GM23338 (cell line): ENCODE measurements around the gene ACRBP. TPM values are rescaled to one million over a fixed set of nuclear protein-coding genes. Genes with fewer than 3 reads are reported as not detected.

ENCODE experiments used
- ATAC-seq: fragments of 200-7000 bp; cut with Tn5 transposase; 3 replicates; pipeline ENCODE4 v1.9.1; 2020
- DNase-seq: peaks from one replicate; pipeline ENCODE4 v3.0.0-alpha.2; 2015; ENCODE audit warnings: low spot score
- H2AFZ ChIP-seq: fragments of 200-600 bp; sonication (generic); 2 replicates; pipeline ENCODE4 v1.8.0; 2016; ENCODE audit warnings: antibody characterized with exemption, mild to moderate bottlenecking, moderate library complexity
- H3F3A ChIP-seq: fragments of 200-600 bp; sonication (generic); replicated peaks from 2 replicates; pipeline ENCODE4 v1.8.0; 2017; ENCODE audit warnings: antibody characterized with exemption, mixed run types, low read depth
- H3K27ac ChIP-seq: fragments of 200-600 bp; sonication (generic); 2 replicates; pipeline ENCODE4 v1.6.1; 2016; ENCODE audit warnings: low read depth
- H3K27me3 ChIP-seq: fragments of 200-600 bp; sonication (generic); 2 replicates; pipeline ENCODE4 v1.8.0; 2016; ENCODE audit warnings: mild to moderate bottlenecking, mixed run types, moderate library complexity; ENCODE audit not compliant: insufficient read depth
- H3K36me3 ChIP-seq: fragments of 200-600 bp; sonication (generic); 2 replicates; pipeline ENCODE4 v1.8.0; 2016; ENCODE audit warnings: mild to moderate bottlenecking; ENCODE audit not compliant: insufficient read depth
- H3K4me1 ChIP-seq: fragments of 200-600 bp; sonication (generic); 2 replicates; pipeline ENCODE4 v1.8.0; 2016; ENCODE audit warnings: mild to moderate bottlenecking, moderate library complexity; ENCODE audit not compliant: insufficient read depth
- H3K4me2 ChIP-seq: fragments of 200-600 bp; sonication (generic); 2 replicates; pipeline ENCODE4 v1.7.1; 2017; ENCODE audit warnings: mixed run types
- H3K4me3 ChIP-seq: fragments of 200-600 bp; sonication (generic); 2 replicates; pipeline ENCODE4 v1.6.1; 2016; ENCODE audit warnings: mixed run types
- H3K79me2 ChIP-seq: fragments of 200-600 bp; sonication (generic); replicated peaks from 2 replicates; pipeline ENCODE4 v1.8.0; 2017; ENCODE audit warnings: mild to moderate bottlenecking; ENCODE audit not compliant: insufficient read depth
- H3K9me2 ChIP-seq: fragments of 200-600 bp; sonication (generic); 2 replicates; pipeline ENCODE4 v1.8.0; 2017; ENCODE audit not compliant: insufficient read depth
- H4K20me1 ChIP-seq: fragments of 200-600 bp; sonication (generic); replicated peaks from 2 replicates; pipeline ENCODE4 v1.8.0; 2017; ENCODE audit warnings: mild to moderate bottlenecking; ENCODE audit not compliant: insufficient read depth
- H3K27ac Mint-ChIP-seq: 2 replicates; pipeline ENCODE4 v1.8.0; 2020; ENCODE audit warnings: inconsistent platforms, mild to moderate bottlenecking, moderate library complexity, mixed read lengths
- H3K27me3 Mint-ChIP-seq: 3 replicates; pipeline ENCODE4 v1.8.0; 2022; ENCODE audit warnings: low read depth, mild to moderate bottlenecking, moderate library complexity, mixed read lengths, inconsistent platforms; ENCODE audit not compliant: insufficient read depth, poor library complexity
- H3K36me3 Mint-ChIP-seq: 3 replicates; pipeline ENCODE4 v1.8.0; 2021; ENCODE audit warnings: low read depth, mild to moderate bottlenecking, inconsistent platforms, moderate library complexity, mixed read lengths
- H3K4me1 Mint-ChIP-seq: 3 replicates; pipeline ENCODE4 v1.8.0; 2020; ENCODE audit warnings: mild to moderate bottlenecking, inconsistent platforms, mixed read lengths
- H3K4me3 Mint-ChIP-seq: 3 replicates; pipeline ENCODE4 v1.8.0; 2021; ENCODE audit warnings: moderate library complexity, mild to moderate bottlenecking, inconsistent platforms, mixed read lengths
- H3K9me3 Mint-ChIP-seq: 3 replicates; pipeline ENCODE4 v1.8.0; 2020; ENCODE audit warnings: moderate library complexity, mild to moderate bottlenecking, inconsistent platforms, mixed read lengths
- CREB1 ChIP-seq: fragments of 250-450 bp; sonication (Bioruptor Pico); IDR thresholded peaks from 2 replicates; pipeline ENCODE4 v1.5.0; 2020; ENCODE audit warnings: low read depth, mild to moderate bottlenecking, moderate library complexity
- CTCF ChIP-seq, 2 experiments: fragments of 200-600 bp in 1 of 2; sonication (generic) in 1 of 2; conservative IDR thresholded peaks; 2 replicates each; pipeline versions ENCODE4 v1.5.1 to v1.6.1; 2016 to 2017; ENCODE audit warnings: antibody characterized with exemption in 2 of 2, low read depth in 2 of 2, mild to moderate bottlenecking in 2 of 2, moderate library complexity in 1 of 2
- ETS1 ChIP-seq: IDR thresholded peaks from 2 replicates; pipeline ENCODE4 v1.6.1; 2016; ENCODE audit warnings: antibody characterized with exemption
- EZH2 ChIP-seq: fragments of 200-600 bp; sonication (generic); IDR thresholded peaks from one replicate; pipeline ENCODE4 v1.8.0; 2017; ENCODE audit warnings: antibody characterized with exemption, mild to moderate bottlenecking, low read depth; ENCODE audit not compliant: unreplicated experiment
- EZH2phosphoT487 ChIP-seq: fragments of 200-600 bp; sonication (generic); IDR thresholded peaks from one replicate; pipeline ENCODE4 v1.8.1; 2018; ENCODE audit warnings: antibody characterized with exemption; ENCODE audit not compliant: unreplicated experiment
- JUNB ChIP-seq: IDR thresholded peaks from one replicate; pipeline ENCODE4 v1.6.1; 2016; ENCODE audit warnings: antibody characterized with exemption; ENCODE audit not compliant: unreplicated experiment
- NANOG ChIP-seq: IDR thresholded peaks from 2 replicates; pipeline ENCODE4 v1.6.1; 2016; ENCODE audit warnings: antibody characterized with exemption, borderline replicate concordance
- POLR2AphosphoS5 ChIP-seq: IDR thresholded peaks from 2 replicates; pipeline ENCODE4 v1.6.1; 2016; ENCODE audit warnings: antibody characterized with exemption, low read depth
- REST ChIP-seq: IDR thresholded peaks from one replicate; pipeline ENCODE4 v1.6.1; 2018; ENCODE audit warnings: antibody characterized with exemption; ENCODE audit not compliant: unreplicated experiment
- STAT1 ChIP-seq: IDR thresholded peaks from one replicate; pipeline ENCODE4 v1.6.1; 2016; ENCODE audit warnings: antibody characterized with exemption; ENCODE audit not compliant: unreplicated experiment
- ZNF331 ChIP-seq: fragments of 250-450 bp; sonication (Bioruptor Pico); IDR thresholded peaks from 2 replicates; pipeline ENCODE4 v1.5.0; 2020; ENCODE audit warnings: low read depth, mild to moderate bottlenecking, moderate library complexity
- ZNF462 ChIP-seq: fragments of 250-450 bp; sonication (Bioruptor Pico); IDR thresholded peaks from 2 replicates; pipeline ENCODE4 v1.5.0; 2020; ENCODE audit warnings: mild to moderate bottlenecking, moderate library complexity
- polyA plus RNA-seq: library from polyadenylated mRNA; unstranded; fragments of >200 nt; fragmentation: Nextera tagmentation; extraction: Ambion mirVana; gene quantifications from 2 replicates; pipeline ENCODE4 v1.2.1, GENCODE V29; 2016
- total RNA-seq: library from RNA; depleted of rRNA; stranded (reverse); fragments of >200 nt; shearing (Covaris generic); gene quantifications from 2 replicates; pipeline ENCODE4 v1.2.3, GENCODE V29; 2014

ACRBP gene
- total and polyA plus RNA-seq, 2 experiments from 2014 or later = 0.70 to 2.2 TPM

GRCh38 chr12:6653987-6654386, 6.8 kb upstream of the ACRBP start:
- no peaks in the 10 kb centered on the region for H3K27me3 ChIP-seq
- H4K20me1 ChIP-seq = peaks cover 7% of the 10 kb centered on the region; the same call in 1 of the 2 replicates
- peaks cover 42% of the 10 kb centered on the region for H3K36me3 Mint-ChIP-seq
- no peaks in the 10 kb centered on the region; the same call in 2 of the 3 replicates for H3K9me3 Mint-ChIP-seq
- no peaks in the 10 kb centered on the region for H3K27me3 Mint-ChIP-seq
- H3K79me2 ChIP-seq = no peaks in the 10 kb centered on the region
- no peak for TF ChIP-seq EZH2phosphoT487
- no peak for TF ChIP-seq ETS1
- no peak for TF ChIP-seq EZH2
- no peak for TF ChIP-seq CTCF (conservative IDR thresholded peaks at IDR 0.05; ENCODE audit: low read depth in 2 of 2)
- TF ChIP-seq POLR2AphosphoS5 = no peak
- TF ChIP-seq JUNB = no peak
- TF ChIP-seq ZNF331 (CRISPR knock-in tag) = no peak
- TF ChIP-seq STAT1 = no peak
- no peak for TF ChIP-seq CREB1 (CRISPR knock-in tag)
- no peak for TF ChIP-seq REST
- TF ChIP-seq NANOG = no peak
- no peak for TF ChIP-seq ZNF462
- no peaks in the 10 kb centered on the region for H3K4me1 ChIP-seq
- DNase-seq = no peak
- no peak overlapping the region for H3K27ac Mint-ChIP-seq
- peaks cover 9% of the 10 kb centered on the region; the same call in 1 of the 2 replicates for H3F3A ChIP-seq
- no peak overlapping the region for H3K27ac ChIP-seq
- no peak overlapping the region for H3K4me3 Mint-ChIP-seq
- H3K36me3 ChIP-seq = peaks cover 10% of the 10 kb centered on the region
- no peaks in the 10 kb centered on the region for H3K4me1 Mint-ChIP-seq
- H3K4me2 ChIP-seq = no peak overlapping the region
- no peak for ATAC-seq
- H2AFZ ChIP-seq = no peak overlapping the region
- H3K9me2 ChIP-seq = no peaks in the 10 kb centered on the region
- no peak overlapping the region for H3K4me3 ChIP-seq
